SK-N-SH treated with all-trans-retinoic acid at 6 μM for 48 hours (cell line): Measurements from ENCODE around the gene KLF3.

Source experiments
- ARNTL ChIP-seq: fragments of 450-650 bp; formaldehyde crosslinking; IDR thresholded peaks from 2 replicates; pipeline ENCODE4 v1.5.0; 2020; ENCODE audit warnings: low read depth, mild to moderate bottlenecking, moderate library complexity, borderline replicate concordance
- CSDC2 ChIP-seq: fragments of 250-450 bp; sonication (Bioruptor Pico); IDR thresholded peaks from 2 replicates; pipeline ENCODE4 v1.5.0; 2020; ENCODE audit warnings: mild to moderate bottlenecking, moderate library complexity
- ISL1 ChIP-seq: fragments of 250-450 bp; sonication (Bioruptor Pico); IDR thresholded peaks from 2 replicates; pipeline ENCODE4 v2.1.2; 2022; ENCODE audit warnings: mild to moderate bottlenecking, moderate library complexity
- OSR1 ChIP-seq: fragments of 250-450 bp; sonication (Bioruptor Pico); IDR thresholded peaks from 2 replicates; pipeline ENCODE4 v1.8.0; 2022; ENCODE audit warnings: moderate library complexity, mild to moderate bottlenecking, inconsistent platforms
- TOX ChIP-seq: fragments of 250-450 bp; sonication (Bioruptor Pico); IDR thresholded peaks from 2 replicates; pipeline ENCODE4 v1.8.0; 2021; ENCODE audit warnings: mild to moderate bottlenecking, moderate library complexity, borderline replicate concordance
- ZC3H10 ChIP-seq: fragments of 250-450 bp; sonication (Bioruptor Pico); IDR thresholded peaks from 2 replicates; pipeline ENCODE4 v1.5.1; 2021; ENCODE audit warnings: mild to moderate bottlenecking, moderate library complexity
- ZFP3 ChIP-seq: fragments of 250-450 bp; sonication (Bioruptor Pico); IDR thresholded peaks from 2 replicates; pipeline ENCODE4 v1.5.0; 2020; ENCODE audit warnings: mild to moderate bottlenecking, moderate library complexity
- ZFP30 ChIP-seq: fragments of 450-650 bp; formaldehyde crosslinking; IDR thresholded peaks from 2 replicates; pipeline ENCODE4 v1.5.0; 2022; ENCODE audit warnings: mild to moderate bottlenecking, moderate library complexity
- ZNF70 ChIP-seq: fragments of 450-650 bp; formaldehyde crosslinking; IDR thresholded peaks from 2 replicates; pipeline ENCODE4 v1.5.0; 2020; ENCODE audit warnings: mild to moderate bottlenecking, moderate library complexity
- TF ChIP-seq, protein P1 (sequence below): fragments of 250-450 bp; sonication (Bioruptor Pico); IDR thresholded peaks from 2 replicates; pipeline ENCODE4 v1.8.0; 2021; ENCODE audit warnings: low read depth, mild to moderate bottlenecking, moderate library complexity, borderline replicate concordance
- TF ChIP-seq, protein P2 (sequence below): fragments of 250-450 bp; sonication (Bioruptor Pico); IDR thresholded peaks from 2 replicates; pipeline ENCODE4 v1.8.0; 2020; ENCODE audit warnings: mild to moderate bottlenecking, moderate library complexity, borderline replicate concordance
- TF ChIP-seq, protein P3 (sequence below): fragments of 250-450 bp; sonication (Bioruptor Pico); IDR thresholded peaks from 2 replicates; pipeline ENCODE4 v1.5.1; 2021; ENCODE audit warnings: mild to moderate bottlenecking, moderate library complexity

DNA sequence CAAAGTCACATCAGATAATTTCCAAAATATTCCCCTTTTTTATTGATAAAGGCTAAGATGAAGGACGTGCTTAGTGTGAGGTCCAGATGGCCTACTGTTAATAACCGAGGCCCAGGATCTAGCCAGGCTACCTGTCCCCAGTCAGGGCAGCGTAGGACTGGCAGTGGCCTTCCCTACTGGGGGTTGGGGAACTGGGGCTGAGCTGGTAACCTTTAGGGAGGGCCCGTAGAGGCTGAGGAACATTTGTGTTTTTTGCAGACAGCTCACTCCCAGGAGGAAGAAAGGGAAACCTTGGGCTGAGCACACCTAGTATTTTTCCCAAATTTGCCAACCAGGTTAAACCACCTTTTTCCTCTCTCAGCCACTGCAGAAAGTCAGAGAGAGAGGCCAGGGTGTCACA lies 59.1 kb downstream of the KLF3 start:
- TF ChIP-seq OSR1 (CRISPR knock-in tag) (no peak), ZFP3 (no peak), ARNTL (CRISPR knock-in tag) (no peak), CSDC2 (CRISPR knock-in tag) (no peak), ZC3H10 (CRISPR knock-in tag) (no peak), TOX (CRISPR knock-in tag) (no peak), ZFP30 (CRISPR knock-in tag) (no peak), ZNF70 (CRISPR knock-in tag) (no peak), ISL1 (no peak)
- TF ChIP-seq, protein P1, sequence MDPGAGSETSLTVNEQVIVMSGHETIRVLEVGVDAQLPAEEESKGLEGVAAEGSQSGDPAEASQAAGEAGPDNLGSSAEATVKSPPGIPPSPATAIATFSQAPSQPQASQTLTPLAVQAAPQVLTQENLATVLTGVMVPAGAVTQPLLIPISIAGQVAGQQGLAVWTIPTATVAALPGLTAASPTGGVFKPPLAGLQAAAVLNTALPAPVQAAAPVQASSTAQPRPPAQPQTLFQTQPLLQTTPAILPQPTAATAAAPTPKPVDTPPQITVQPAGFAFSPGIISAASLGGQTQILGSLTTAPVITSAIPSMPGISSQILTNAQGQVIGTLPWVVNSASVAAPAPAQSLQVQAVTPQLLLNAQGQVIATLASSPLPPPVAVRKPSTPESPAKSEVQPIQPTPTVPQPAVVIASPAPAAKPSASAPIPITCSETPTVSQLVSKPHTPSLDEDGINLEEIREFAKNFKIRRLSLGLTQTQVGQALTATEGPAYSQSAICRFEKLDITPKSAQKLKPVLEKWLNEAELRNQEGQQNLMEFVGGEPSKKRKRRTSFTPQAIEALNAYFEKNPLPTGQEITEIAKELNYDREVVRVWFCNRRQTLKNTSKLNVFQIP (CRISPR knock-in tag) = no peak
- TF ChIP-seq, protein P2, sequence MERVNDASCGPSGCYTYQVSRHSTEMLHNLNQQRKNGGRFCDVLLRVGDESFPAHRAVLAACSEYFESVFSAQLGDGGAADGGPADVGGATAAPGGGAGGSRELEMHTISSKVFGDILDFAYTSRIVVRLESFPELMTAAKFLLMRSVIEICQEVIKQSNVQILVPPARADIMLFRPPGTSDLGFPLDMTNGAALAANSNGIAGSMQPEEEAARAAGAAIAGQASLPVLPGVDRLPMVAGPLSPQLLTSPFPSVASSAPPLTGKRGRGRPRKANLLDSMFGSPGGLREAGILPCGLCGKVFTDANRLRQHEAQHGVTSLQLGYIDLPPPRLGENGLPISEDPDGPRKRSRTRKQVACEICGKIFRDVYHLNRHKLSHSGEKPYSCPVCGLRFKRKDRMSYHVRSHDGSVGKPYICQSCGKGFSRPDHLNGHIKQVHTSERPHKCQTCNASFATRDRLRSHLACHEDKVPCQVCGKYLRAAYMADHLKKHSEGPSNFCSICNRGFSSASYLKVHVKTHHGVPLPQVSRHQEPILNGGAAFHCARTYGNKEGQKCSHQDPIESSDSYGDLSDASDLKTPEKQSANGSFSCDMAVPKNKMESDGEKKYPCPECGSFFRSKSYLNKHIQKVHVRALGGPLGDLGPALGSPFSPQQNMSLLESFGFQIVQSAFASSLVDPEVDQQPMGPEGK (CRISPR knock-in tag) = no peak
- TF ChIP-seq, protein P3, sequence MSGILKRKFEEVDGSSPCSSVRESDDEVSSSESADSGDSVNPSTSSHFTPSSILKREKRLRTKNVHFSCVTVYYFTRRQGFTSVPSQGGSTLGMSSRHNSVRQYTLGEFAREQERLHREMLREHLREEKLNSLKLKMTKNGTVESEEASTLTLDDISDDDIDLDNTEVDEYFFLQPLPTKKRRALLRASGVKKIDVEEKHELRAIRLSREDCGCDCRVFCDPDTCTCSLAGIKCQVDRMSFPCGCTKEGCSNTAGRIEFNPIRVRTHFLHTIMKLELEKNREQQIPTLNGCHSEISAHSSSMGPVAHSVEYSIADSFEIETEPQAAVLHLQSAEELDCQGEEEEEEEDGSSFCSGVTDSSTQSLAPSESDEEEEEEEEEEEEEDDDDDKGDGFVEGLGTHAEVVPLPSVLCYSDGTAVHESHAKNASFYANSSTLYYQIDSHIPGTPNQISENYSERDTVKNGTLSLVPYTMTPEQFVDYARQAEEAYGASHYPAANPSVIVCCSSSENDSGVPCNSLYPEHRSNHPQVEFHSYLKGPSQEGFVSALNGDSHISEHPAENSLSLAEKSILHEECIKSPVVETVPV (CRISPR knock-in tag) = no peak
